ENCODE measurements around the gene ELMOD1.

GRCh38 chr11:107679255-107680024 is 88.5 kb downstream of the ELMOD1 start:
- no peak for TF ChIP-seq EZH2 (IDR thresholded peaks at IDR 0.05)
- no peak for TF ChIP-seq POLR2AphosphoS5 (IDR thresholded peaks at IDR 0.05; ENCODE audit: borderline replicate concordance, low read depth, low read length)
- no peak for TF ChIP-seq FOXP2 (optimal IDR thresholded peaks at IDR 0.05; ENCODE audit: control extremely low read depth, extremely low read length, insufficient read depth)
